ENCODE data around the gene DNAH10. TPM values are rescaled to one million over a fixed set of nuclear protein-coding genes. Genes with fewer than 3 reads are reported as not detected.

Gene DNAH10, protein sequence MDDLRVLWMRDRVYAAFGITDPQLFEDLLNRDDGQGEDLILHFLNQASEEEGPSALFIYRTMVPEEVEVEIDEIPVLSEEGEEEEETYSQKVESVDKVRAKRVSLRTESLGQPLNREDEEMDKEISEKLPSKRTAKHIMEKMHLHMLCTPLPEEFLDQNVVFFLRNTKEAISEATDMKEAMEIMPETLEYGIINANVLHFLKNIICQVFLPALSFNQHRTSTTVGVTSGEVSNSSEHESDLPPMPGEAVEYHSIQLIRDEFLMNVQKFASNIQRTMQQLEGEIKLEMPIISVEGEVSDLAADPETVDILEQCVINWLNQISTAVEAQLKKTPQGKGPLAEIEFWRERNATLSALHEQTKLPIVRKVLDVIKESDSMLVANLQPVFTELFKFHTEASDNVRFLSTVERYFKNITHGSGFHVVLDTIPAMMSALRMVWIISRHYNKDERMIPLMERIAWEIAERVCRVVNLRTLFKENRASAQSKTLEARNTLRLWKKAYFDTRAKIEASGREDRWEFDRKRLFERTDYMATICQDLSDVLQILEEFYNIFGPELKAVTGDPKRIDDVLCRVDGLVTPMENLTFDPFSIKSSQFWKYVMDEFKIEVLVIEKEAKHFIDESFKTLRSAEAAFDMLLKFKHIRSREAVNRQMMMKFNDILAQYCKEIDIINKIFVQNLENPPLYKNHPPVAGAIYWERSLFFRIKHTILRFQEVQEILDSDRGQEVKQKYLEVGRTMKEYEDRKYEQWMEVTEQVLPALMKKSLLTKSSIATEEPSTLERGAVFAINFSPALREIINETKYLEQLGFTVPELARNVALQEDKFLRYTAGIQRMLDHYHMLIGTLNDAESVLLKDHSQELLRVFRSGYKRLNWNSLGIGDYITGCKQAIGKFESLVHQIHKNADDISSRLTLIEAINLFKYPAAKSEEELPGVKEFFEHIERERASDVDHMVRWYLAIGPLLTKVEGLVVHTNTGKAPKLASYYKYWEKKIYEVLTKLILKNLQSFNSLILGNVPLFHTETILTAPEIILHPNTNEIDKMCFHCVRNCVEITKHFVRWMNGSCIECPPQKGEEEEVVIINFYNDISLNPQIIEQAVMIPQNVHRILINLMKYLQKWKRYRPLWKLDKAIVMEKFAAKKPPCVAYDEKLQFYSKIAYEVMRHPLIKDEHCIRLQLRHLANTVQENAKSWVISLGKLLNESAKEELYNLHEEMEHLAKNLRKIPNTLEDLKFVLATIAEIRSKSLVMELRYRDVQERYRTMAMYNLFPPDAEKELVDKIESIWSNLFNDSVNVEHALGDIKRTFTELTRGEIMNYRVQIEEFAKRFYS (N-terminal part only)
- 0.28 TPM for total RNA-seq
- 0.24 TPM for polyA plus RNA-seq (ENCODE audit: insufficient read depth, low read depth, low replicate concordance)
- long read RNA-seq, donor 1, partial matches to known transcripts = 14 of 14 reads
- long read RNA-seq, donor 1, other reads (novel, unspliced or antisense) = 0 of 14 reads
- long read RNA-seq, donor 2, partial matches to known transcripts = 9 of 9 reads
- long read RNA-seq, donor 2, other reads (novel, unspliced or antisense) = 0 of 9 reads
- long read RNA-seq, donor 3 = 0 reads
- long read RNA-seq, donor 4 = 0 reads
- long read RNA-seq, donor 5 = 0 reads
- long read RNA-seq, donor 6 = 0 reads
- long read RNA-seq, donor 7, partial matches to known transcripts = 1 of 2 reads
- long read RNA-seq, donor 7, other reads (novel, unspliced or antisense) = 1 of 2 reads
- long read RNA-seq, donor 8, partial matches to known transcripts = 5 of 21 reads
- long read RNA-seq, donor 8, other reads (novel, unspliced or antisense) = 16 of 21 reads
- long read RNA-seq, donor 9, partial matches to known transcripts = 0 of 8 reads
- long read RNA-seq, donor 9, other reads (novel, unspliced or antisense) = 8 of 8 reads
- long read RNA-seq, donor 10 = 0 reads

- H3K36me3 ChIP-seq (ENCODE audit: control insufficient read depth in 2 of 3, insufficient read depth in 3 of 3, low read length in 3 of 3) = no peaks in the 10 kb centered on the region
- H3K27me3 ChIP-seq (ENCODE audit: control insufficient read depth, insufficient read depth, low read length) = no peaks in the 10 kb centered on the region
- H3K4me3 ChIP-seq (ENCODE audit: low read length in 3 of 3) = peak within 1 kb of the TSS; percentile 10 to 43 (median 40)
- FAIRE-seq = no peak
- H3K9me3 ChIP-seq (ENCODE audit: control insufficient read depth in 2 of 3, insufficient read depth in 1 of 3, low read length in 3 of 3) = no peaks in the 10 kb centered on the region
- no peak for TF ChIP-seq CTCF (IDR thresholded peaks at IDR 0.05; ENCODE audit: borderline replicate concordance, extremely low read depth, insufficient read depth)
- H3K9ac ChIP-seq (ENCODE audit: low read length in 3 of 3) = peak within 1 kb of the TSS in 1 of 3 donors; percentile 24
- H3K27ac ChIP-seq (ENCODE audit: low read depth in 2 of 2, low read length in 2 of 2) = no peak within 1 kb of the TSS
- DNase-seq = peak; percentile 76 to 84 (median 78)
- peaks cover 0 to 4% (median 0%) of the 10 kb centered on the region in 3 donors for H3K4me1 ChIP-seq (ENCODE audit: control insufficient read depth in 2 of 3, insufficient read depth in 2 of 3, low read depth in 1 of 3, low read length in 3 of 3)
- intact Hi-C loops (cut with DNase I) = no loop called here
Observed at GRCh38 chr12:123761841-123762714, at the start of gene DNAH10. Gene DNAH10 (plus strand): TSS chr12:123762301. CDS start chr12:123762337, 36 bp downstream.

GRCh38 chr12:123712780-123713319, 49.3 kb upstream of the DNAH10 start:
- no peak overlapping the region for H3K27ac ChIP-seq (ENCODE audit: low read depth in 2 of 2, low read length in 2 of 2)
- no peaks in the 10 kb centered on the region for H3K36me3 ChIP-seq (ENCODE audit: control insufficient read depth in 2 of 3, insufficient read depth in 3 of 3, low read length in 3 of 3)
- no peaks in the 10 kb centered on the region for H3K9me3 ChIP-seq (ENCODE audit: control insufficient read depth in 2 of 3, insufficient read depth in 1 of 3, low read length in 3 of 3)
- FAIRE-seq (no peak), DNase-seq (no peak)
- no peaks in the 10 kb centered on the region for H3K27me3 ChIP-seq (ENCODE audit: control insufficient read depth, insufficient read depth, low read length)
- peak overlapping the region; percentile 11 to 75 (median 73) for H3K9ac ChIP-seq (ENCODE audit: low read length in 3 of 3)
- no peak for TF ChIP-seq CTCF (IDR thresholded peaks at IDR 0.05; ENCODE audit: borderline replicate concordance, extremely low read depth, insufficient read depth)
- intact Hi-C loops (cut with DNase I) = no loop called here
- H3K4me3 ChIP-seq (ENCODE audit: low read length in 3 of 3) = peak overlapping the region; percentile 60 to 89 (median 75)
- H3K4me1 ChIP-seq (ENCODE audit: control insufficient read depth in 2 of 3, insufficient read depth in 2 of 3, low read depth in 1 of 3, low read length in 3 of 3) = peaks cover 4 to 11% (median 5%) of the 10 kb centered on the region in 3 donors
